Mesenchymal stem cell (in vitro differentiated cells and primary cell): Measurements from ENCODE around the gene HLCS.
"Not testable (repeated sequence)": the region's sequence is repeated elsewhere in the genome, so short reads cannot be mapped to it uniquely, and the experiment has no call there.

Experiments used
- DNase-seq: peaks from one replicate; pipeline ENCODE4 v3.0.0-alpha.2; 2013
- H2AFZ ChIP-seq: one replicate; pipeline ENCODE4 v1.6.1; 2013; ENCODE audit warnings: low read depth, mild to moderate bottlenecking, control low read depth, inconsistent platforms, low read length, moderate library complexity
- H2AK5ac ChIP-seq: 2 replicates; pipeline ENCODE4 v1.6.1; 2013; ENCODE audit warnings: low read length, moderate library complexity, mild to moderate bottlenecking, inconsistent platforms; ENCODE audit not compliant: severe bottlenecking
- H2BK120ac ChIP-seq: one replicate; pipeline ENCODE4 v1.6.1; 2013; ENCODE audit warnings: low read depth, mild to moderate bottlenecking, inconsistent platforms, low read length, moderate library complexity
- H2BK12ac ChIP-seq, 2 experiments: one replicate each; pipeline ENCODE4 v1.6.1; 2013; ENCODE audit warnings: inconsistent platforms in 2 of 2, low read length in 2 of 2, mild to moderate bottlenecking in 2 of 2, moderate library complexity in 2 of 2, control low read depth in 1 of 2
- H2BK15ac ChIP-seq: one replicate; pipeline ENCODE4 v1.6.1; 2013; ENCODE audit warnings: mild to moderate bottlenecking, low read depth, inconsistent platforms; ENCODE audit not compliant: poor library complexity, severe bottlenecking
- H2BK5ac ChIP-seq: 2 replicates; pipeline ENCODE4 v1.6.1; 2013; ENCODE audit warnings: low read depth, mild to moderate bottlenecking, low read length, control low read depth, inconsistent platforms; ENCODE audit not compliant: poor library complexity, severe bottlenecking
- H3K14ac ChIP-seq, 2 experiments: one replicate each; pipeline ENCODE4 v1.6.1; 2013; ENCODE audit warnings: inconsistent platforms in 2 of 2, low read length in 2 of 2, control low read depth in 1 of 2, mild to moderate bottlenecking in 1 of 2, moderate library complexity in 1 of 2
- H3K18ac ChIP-seq, 2 experiments: one replicate each; pipeline ENCODE4 v1.6.1; 2013; ENCODE audit warnings: inconsistent platforms in 2 of 2, low read length in 2 of 2, control low read depth in 1 of 2, low read depth in 1 of 2, mild to moderate bottlenecking in 1 of 2
- H3K23ac ChIP-seq, 2 experiments: one replicate each; pipeline ENCODE4 v1.6.1; 2013; ENCODE audit warnings: inconsistent platforms in 2 of 2, low read length in 2 of 2, mild to moderate bottlenecking in 2 of 2, moderate library complexity in 2 of 2, control low read depth in 1 of 2
- H3K27ac ChIP-seq: 2 replicates; pipeline ENCODE4 v1.5.1; 2013; ENCODE audit warnings: mild to moderate bottlenecking, moderate library complexity, low read length, control low read depth, inconsistent platforms; ENCODE audit not compliant: poor library complexity, severe bottlenecking
- H3K27me3 ChIP-seq, 2 experiments: 2 replicates each; pipeline versions ENCODE4 v1.6.1 to v1.7.0; 2013; ENCODE audit warnings: low read length in 2 of 2, mild to moderate bottlenecking in 2 of 2, moderate library complexity in 2 of 2, control low read depth in 1 of 2, inconsistent platforms in 1 of 2; ENCODE audit not compliant: control insufficient read depth in 1 of 2, insufficient read depth in 1 of 2
- H3K36me3 ChIP-seq, 2 experiments: 2 replicates each; pipeline versions ENCODE4 v1.6.1 to v1.7.0; 2013; ENCODE audit warnings: low read length in 2 of 2, control low read depth in 1 of 2, inconsistent platforms in 1 of 2, low read depth in 1 of 2, mild to moderate bottlenecking in 1 of 2; ENCODE audit not compliant: insufficient read depth in 2 of 2, control insufficient read depth in 1 of 2
- H3K4ac ChIP-seq, 2 experiments: one replicate each; pipeline ENCODE4 v1.6.1; 2013; ENCODE audit warnings: inconsistent platforms in 2 of 2, low read length in 2 of 2, mild to moderate bottlenecking in 2 of 2, moderate library complexity in 2 of 2, control low read depth in 1 of 2, low read depth in 1 of 2
- H3K4me1 ChIP-seq: 2 replicates; pipeline ENCODE4 v1.6.1; 2013; ENCODE audit warnings: low read depth, low read length, control low read depth; ENCODE audit not compliant: control insufficient read depth, insufficient read depth
- H3K4me2 ChIP-seq: 2 replicates; pipeline ENCODE4 v1.6.1; 2013; ENCODE audit warnings: low read length, mild to moderate bottlenecking, inconsistent platforms; ENCODE audit not compliant: poor library complexity, severe bottlenecking
- H3K4me3 ChIP-seq, 2 experiments: 2 replicates each; pipeline versions ENCODE4 v1.5.1 to v1.7.0; 2013; ENCODE audit warnings: low read length in 2 of 2, mild to moderate bottlenecking in 2 of 2, control low read depth in 1 of 2, low read depth in 1 of 2; ENCODE audit not compliant: insufficient read depth in 1 of 2
- H3K79me1 ChIP-seq: replicated peaks from 2 replicates; pipeline ENCODE4 v1.6.1; 2013; ENCODE audit warnings: mild to moderate bottlenecking, control low read depth, low read length, inconsistent platforms; ENCODE audit not compliant: poor library complexity, severe bottlenecking
- H3K9ac ChIP-seq: 2 replicates; pipeline ENCODE4 v1.7.0; 2013; ENCODE audit warnings: mild to moderate bottlenecking, low read length, moderate library complexity
- H3K9me3 ChIP-seq: 2 replicates; pipeline ENCODE4 v1.7.0; 2013; ENCODE audit warnings: mild to moderate bottlenecking, low read length; ENCODE audit not compliant: control insufficient read depth
- H4K8ac ChIP-seq: one replicate; pipeline ENCODE4 v1.6.1; 2013; ENCODE audit warnings: inconsistent platforms, mild to moderate bottlenecking, low read length, moderate library complexity
- H4K91ac ChIP-seq: one replicate; pipeline ENCODE4 v1.6.1; 2013; ENCODE audit warnings: mild to moderate bottlenecking, low read length, inconsistent platforms
- WGBS: methylation state at CpG from one replicate; pipeline ENCODE4 v1.1.7; 2013; ENCODE audit warnings: mixed read lengths; 5-methylcytosine and 5-hydroxymethylcytosine counted together

HLCS gene

DNA sequence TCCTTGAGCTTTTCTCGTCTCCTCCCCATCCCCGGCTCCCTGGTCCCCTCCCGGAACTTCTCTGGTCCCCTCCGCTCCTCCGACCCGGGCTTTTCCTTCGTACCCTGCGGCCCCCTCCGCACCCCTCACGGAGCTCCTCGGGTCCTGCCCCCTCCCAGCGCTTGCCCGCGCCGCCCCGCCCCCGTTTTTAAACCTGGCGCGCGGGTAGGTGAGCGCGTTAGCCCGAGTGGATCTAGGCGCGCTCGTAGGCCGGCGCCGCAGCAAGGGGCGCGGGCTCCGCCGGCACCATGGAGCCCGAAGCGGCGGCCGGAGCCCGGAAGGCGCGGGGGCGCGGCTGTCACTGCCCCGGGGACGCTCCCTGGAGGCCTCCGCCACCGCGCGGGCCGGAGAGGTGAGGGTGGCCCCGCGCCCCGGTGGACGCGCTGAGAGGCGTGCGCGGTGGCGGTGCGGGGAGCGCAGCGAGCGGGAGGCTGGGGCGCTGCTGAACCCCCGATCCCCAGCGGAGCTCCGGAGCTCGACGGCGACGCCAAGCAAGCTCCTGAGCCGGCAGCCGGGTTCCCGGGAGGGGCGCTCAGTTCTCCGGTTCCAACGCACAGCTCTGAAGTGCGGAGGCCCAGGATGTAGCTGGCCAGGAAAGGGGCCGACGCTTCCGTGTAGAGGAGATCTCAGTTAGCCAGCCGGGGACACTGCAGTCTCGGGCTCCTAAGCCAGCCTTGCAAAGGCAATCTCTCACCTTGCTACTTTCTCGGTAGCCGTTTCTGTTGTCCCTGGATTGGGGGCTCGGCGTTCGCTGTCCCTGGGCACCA, 40.2 kb upstream of the HLCS start, which contains the start of gene RIPPLY3:
RIPPLY3 (plus strand) TSS at position 217 of the 806 bp plus-strand sequence; CDS start at position 288, 71 bp downstream.
- Histone ChIP-seq H3K4ac (no peak within 1 kb of the TSS), H3K79me1 (no peaks in the 10 kb centered on the region)
- peak; percentile 42 for DNase-seq

GRCh38 chr21:37005548-37006485, 39.3 kb upstream of the HLCS start:
- H3K27ac ChIP-seq = no peak overlapping the region
- no peak overlapping the region for H3K14ac ChIP-seq
- no peak overlapping the region for H2AK5ac ChIP-seq
- peak overlapping the region in 1 of 2 experiments; percentile 77 for H3K23ac ChIP-seq
- no peaks in the 10 kb centered on the region for H3K79me1 ChIP-seq
- peaks cover 21% of the 10 kb centered on the region for H3K4me1 ChIP-seq
- H2BK15ac ChIP-seq = no peak overlapping the region
- peaks cover 11 to 24% of the 10 kb centered on the region in 2 experiments for H3K27me3 ChIP-seq
- H3K4ac ChIP-seq = no peak overlapping the region
- H3K36me3 ChIP-seq = no peaks in the 10 kb centered on the region
- no peak overlapping the region for H2BK5ac ChIP-seq
- no peak overlapping the region for H3K18ac ChIP-seq
- peak overlapping the region in 1 of 2 experiments; percentile 34 for H2BK12ac ChIP-seq
- 8% methylated on average over 76 of the region's 76 CpGs for WGBS
- no peak for DNase-seq
- H3K4me2 ChIP-seq = peak overlapping the region; percentile 97
- H3K4me3 ChIP-seq = peak overlapping the region; percentile 55 to 69
- no peak overlapping the region for H3K9ac ChIP-seq
- no peaks in the 10 kb centered on the region for H3K9me3 ChIP-seq
- H2AFZ ChIP-seq = no peak overlapping the region
- peak overlapping the region; percentile 38 for H4K8ac ChIP-seq
- H4K91ac ChIP-seq = no peak overlapping the region
- H2BK120ac ChIP-seq = no peak overlapping the region

More for the DNA sequence above, 40.2 kb upstream of the HLCS start, which contains the start of gene RIPPLY3:
- H3K18ac ChIP-seq = peak within 1 kb of the TSS in 1 of 2 experiments; percentile 21
- peak within 1 kb of the TSS; percentile 97 for H3K4me2 ChIP-seq
- H4K8ac ChIP-seq = peak within 1 kb of the TSS; percentile 38
- no peak within 1 kb of the TSS for H2BK120ac ChIP-seq
- no peak within 1 kb of the TSS for H4K91ac ChIP-seq
- WGBS = 3% methylated on average over 82 of the region's 87 CpGs
- H3K23ac ChIP-seq = peak within 1 kb of the TSS in 1 of 2 experiments; percentile 77
- H2BK12ac ChIP-seq = peak within 1 kb of the TSS in 1 of 2 experiments; percentile 34
- H3K14ac ChIP-seq = no peak within 1 kb of the TSS
- no peak within 1 kb of the TSS for H3K9ac ChIP-seq
- no peak within 1 kb of the TSS for H2BK5ac ChIP-seq
- no peak within 1 kb of the TSS for H3K27ac ChIP-seq
- peaks cover 21% of the 10 kb centered on the region for H3K4me1 ChIP-seq
- peak within 1 kb of the TSS; percentile 55 to 69 for H3K4me3 ChIP-seq
- peaks cover 11 to 24% of the 10 kb centered on the region in 2 experiments for H3K27me3 ChIP-seq
- no peaks in the 10 kb centered on the region for H3K36me3 ChIP-seq
- no peak within 1 kb of the TSS for H2BK15ac ChIP-seq
- H3K9me3 ChIP-seq = no peaks in the 10 kb centered on the region
- H2AFZ ChIP-seq = peak within 1 kb of the TSS; percentile 46
- no peak within 1 kb of the TSS for H2AK5ac ChIP-seq

GRCh38 chr21:37003917-37004316, 37.4 kb upstream of the HLCS start:
- not testable (repeated sequence) for H2BK12ac ChIP-seq, H4K8ac ChIP-seq, H3K18ac ChIP-seq, H3K4me3 ChIP-seq, H3K4ac ChIP-seq, H3K4me2 ChIP-seq, H2BK120ac ChIP-seq, H3K36me3 ChIP-seq, H3K27ac ChIP-seq, H2BK15ac ChIP-seq, H3K9me3 ChIP-seq, H3K9ac ChIP-seq, H2BK5ac ChIP-seq, H3K23ac ChIP-seq, H2AK5ac ChIP-seq, H3K14ac ChIP-seq, DNase-seq, H3K79me1 ChIP-seq, H4K91ac ChIP-seq, H2AFZ ChIP-seq
- Histone ChIP-seq H3K27me3 (peaks cover 11 to 24% of the 10 kb centered on the region in 2 experiments), H3K4me1 (peaks cover 15% of the 10 kb centered on the region)
- 93% methylated on average over 3 of the region's 3 CpGs for WGBS
